ENCODE data around the gene DTX1. TPM values are rescaled to one million over a fixed set of nuclear protein-coding genes. Genes with fewer than 3 reads are reported as not detected.

DTX1 gene
- total and polyA plus RNA-seq, 2 donors (not counting 1 experiment from before 2014, with no cell fraction given), result 47.0 to 49.5 TPM

GRCh38 chr12:113114447-113115178 is 58.1 kb downstream of the DTX1 start:
- H4K20me1 ChIP-seq (ENCODE audit: control insufficient read depth, insufficient read depth, low read length, poor library complexity, severe bottlenecking), result no peaks in the 10 kb centered on the region
- H3K4me2 ChIP-seq (replicated peaks; ENCODE audit: low read depth, low read length, poor library complexity, severe bottlenecking), result no peak overlapping the region
- intact Hi-C loops (cut with micrococcal nuclease), result no loop called here
- no peak overlapping the region for H3K27ac Mint-ChIP-seq
- H3K36me3 ChIP-seq (replicated peaks in 1 of 2; ENCODE audit: control extremely low read depth in 1 of 2, control insufficient read depth in 1 of 2, extremely low read depth in 1 of 2, insufficient read depth in 2 of 2, low read length in 1 of 2), result no peaks in the 10 kb centered on the region
- H3K9me3 ChIP-seq (ENCODE audit: control extremely low read depth in 1 of 3, control insufficient read depth in 2 of 3, insufficient read depth in 1 of 3, low read length in 2 of 3), result no peaks in the 10 kb centered on the region
- H3K4me1 Mint-ChIP-seq, result no peaks in the 10 kb centered on the region
- H3K4me3 Mint-ChIP-seq, result no peak overlapping the region
- H3K27me3 Mint-ChIP-seq, result peaks cover 7% of the 10 kb centered on the region
- 98% methylated on average over 11 of the region's 19 CpGs for WGBS (ENCODE audit: insufficient coverage)
- no peak overlapping the region for H3K9ac ChIP-seq (ENCODE audit: low read length)
- ATAC-seq (ENCODE audit: low read depth) (no peak), DNase-seq (no peak)
- no peaks in the 10 kb centered on the region for H3K9me3 Mint-ChIP-seq (ENCODE audit: insufficient read depth)
- no peaks in the 10 kb centered on the region for H3K27me3 ChIP-seq (replicated peaks in 1 of 4; ENCODE audit: control extremely low read depth in 1 of 4, control insufficient read depth in 3 of 4, insufficient read depth in 4 of 4, low read length in 3 of 4)
- ChIA-PET POLR2A (interaction anchor here (0.7 kb wide), 1 partner anchor 115 kb away, joined by 4 read pairs; no protein-coding TSS in a partner anchor), CTCF (interaction anchor here (1.2 to 2.4 kb wide), 3 partner anchors 14 to 66 kb away, joined by 4 to 11 read pairs (median 5); no protein-coding TSS in a partner anchor)
- H3K4me1 ChIP-seq (ENCODE audit: control insufficient read depth in 2 of 2, insufficient read depth in 2 of 2, low read length in 2 of 2), result no peaks in the 10 kb centered on the region
- H3K27ac ChIP-seq (ENCODE audit: low read length in 2 of 2), result no peak overlapping the region
- no peak overlapping the region for H3K4me3 ChIP-seq (ENCODE audit: control extremely low read depth in 1 of 5, extremely low read depth in 1 of 5, insufficient read depth in 1 of 5, low read depth in 2 of 5, low read length in 4 of 5)
- TF ChIP-seq EZH2 (IDR thresholded peaks at IDR 0.05; ENCODE audit: borderline replicate concordance, insufficient read depth, low read depth, low read length, poor library complexity, severe bottlenecking) (no peak), CTCF (IDR thresholded peaks at IDR 0.05) (no peak)
- H2AFZ ChIP-seq (ENCODE audit: insufficient read depth, low read depth, low read length, poor library complexity, severe bottlenecking), result no peak overlapping the region
- H3K79me2 ChIP-seq (ENCODE audit: control insufficient read depth, insufficient read depth, low read length), result no peaks in the 10 kb centered on the region

- H3K4me1 ChIP-seq (ENCODE audit: control insufficient read depth in 2 of 2, insufficient read depth in 2 of 2, low read length in 2 of 2), result no peaks in the 10 kb centered on the region
- intact Hi-C loops (cut with micrococcal nuclease), result no loop called here
- H3K79me2 ChIP-seq (ENCODE audit: control insufficient read depth, insufficient read depth, low read length), result no peaks in the 10 kb centered on the region
- peaks cover 7% of the 10 kb centered on the region for H3K27me3 Mint-ChIP-seq
- H3K4me1 Mint-ChIP-seq, result no peaks in the 10 kb centered on the region
- H3K4me3 Mint-ChIP-seq, result no peak overlapping the region
- H3K9ac ChIP-seq (ENCODE audit: low read length), result no peak overlapping the region
- H2AFZ ChIP-seq (ENCODE audit: insufficient read depth, low read depth, low read length, poor library complexity, severe bottlenecking), result no peak overlapping the region
- ChIA-PET CTCF (interaction anchor here (2.4 kb wide), 1 partner anchor 67 kb away, joined by 11 read pairs; no protein-coding TSS in a partner anchor), POLR2A (no interaction called here)
- H3K36me3 ChIP-seq (replicated peaks in 1 of 2; ENCODE audit: control extremely low read depth in 1 of 2, control insufficient read depth in 1 of 2, extremely low read depth in 1 of 2, insufficient read depth in 2 of 2, low read length in 1 of 2), result no peaks in the 10 kb centered on the region
- no peak overlapping the region for H3K4me3 ChIP-seq (ENCODE audit: control extremely low read depth in 1 of 5, extremely low read depth in 1 of 5, insufficient read depth in 1 of 5, low read depth in 2 of 5, low read length in 4 of 5)
- no peak overlapping the region for H3K4me2 ChIP-seq (replicated peaks; ENCODE audit: low read depth, low read length, poor library complexity, severe bottlenecking)
- ATAC-seq (ENCODE audit: low read depth) (no peak), DNase-seq (no peak)
- no peaks in the 10 kb centered on the region for H4K20me1 ChIP-seq (ENCODE audit: control insufficient read depth, insufficient read depth, low read length, poor library complexity, severe bottlenecking)
- H3K9me3 Mint-ChIP-seq (ENCODE audit: insufficient read depth), result no peaks in the 10 kb centered on the region
- no peak overlapping the region for H3K27ac ChIP-seq (ENCODE audit: low read length in 2 of 2)
- TF ChIP-seq EZH2 (IDR thresholded peaks at IDR 0.05; ENCODE audit: borderline replicate concordance, insufficient read depth, low read depth, low read length, poor library complexity, severe bottlenecking) (no peak), CTCF (IDR thresholded peaks at IDR 0.05) (no peak)
- H3K27ac Mint-ChIP-seq, result no peak overlapping the region
- WGBS (ENCODE audit: insufficient coverage), result 90% methylated on average over 22 of the region's 22 CpGs
- no peaks in the 10 kb centered on the region for H3K9me3 ChIP-seq (ENCODE audit: control extremely low read depth in 1 of 3, control insufficient read depth in 2 of 3, insufficient read depth in 1 of 3, low read length in 2 of 3)
- no peaks in the 10 kb centered on the region for H3K27me3 ChIP-seq (replicated peaks in 1 of 4; ENCODE audit: control extremely low read depth in 1 of 4, control insufficient read depth in 3 of 4, insufficient read depth in 4 of 4, low read length in 3 of 4)
These were observed 59.1 kb downstream of the DTX1 start for GRCh38 chr12:113115455-113116126.
